Adrenal gland (tissue), 12 donors: ENCODE measurements around the gene SYNPO. TPM values are rescaled to one million over a fixed set of nuclear protein-coding genes. Genes with fewer than 3 reads are reported as not detected.

Experiments used
- polyA plus RNA-seq, 3 donors: library from polyadenylated mRNA; stranded (reverse); fragments of 200-250 nt in 2 of 3; fragments of 350-450 nt in 1 of 3; fragmentation: Illumina TruSeq in 1 of 3; extraction: RNeasy Lipid Tissue Mini Kit (QIAGEN cat#74804) in 1 of 3; gene quantifications; one replicate each; pipeline ENCODE4 v1.2.3, GENCODE V29; 2013 to 2014
- total RNA-seq, 9 donors: library from RNA; depleted of rRNA in 4 of 9; stranded (reverse); fragments of >200 nt in 4 of 9; fragments of 120-200 nt in 1 of 9; fragmentation: NEBNext Ultra II Directional in 1 of 9; extraction: Animal tissue kit (Norgen Biotek cat#: 25700) in 1 of 9; gene quantifications; one replicate each; pipeline versions ENCODE4 v1.1.0 to v1.2.4, GENCODE V29; 2013 to 2023
- donor health status: healthy with polysubstance abuse.
- donor health status: Bipolar disorder and iron deficiency.
- donor health status: DM: yes; HTN: yes; CAD: no.
- donor health status: DM: no; HTN: no; CAD: no.
- donor health status: DM: no; HTN: no; CAD: no.
- donor health status: DM: yes; HTN: yes; CAD: no.

Gene SYNPO
- total and polyA plus RNA-seq, 12 donors, result 10.0 to 293 (median 104) TPM

Other genes with a start within 250 kb of the SYNPO start
- 1,000 to 10,000 TPM in 6 of 9 donors, 100 to 1,000 TPM in 2, 10 to 100 TPM in 1; 71.4 to 3,185 (median 2,215) TPM for gene CD74, start 227.8 kb upstream of the SYNPO start, total RNA-seq
- 100 to 1,000 TPM; 719 to 852 (median 838) TPM for gene CD74, start 227.8 kb upstream of the SYNPO start, polyA plus RNA-seq
- 1,000 to 10,000 TPM; 1,380 to 3,506 (median 1,926) TPM for gene RPS14, start 190.9 kb upstream of the SYNPO start, total RNA-seq
- gene RPS14, start 190.9 kb upstream of the SYNPO start, polyA plus RNA-seq, result 1,000 to 10,000 TPM; 1,067 to 2,924 (median 1,712) TPM
- gene NDST1, start 132.5 kb upstream of the SYNPO start, total RNA-seq, result 100 to 1,000 TPM in 6 of 9 donors, 10 to 100 TPM in 3; 21.7 to 154 (median 102) TPM
- 10 to 100 TPM in 2 of 3 donors, 1 to 10 TPM in 1; 9.6 to 37.5 (median 21.1) TPM for gene NDST1, start 132.5 kb upstream of the SYNPO start, polyA plus RNA-seq
- gene MYOZ3, start 20.6 kb downstream of the SYNPO start, total RNA-seq, result 1 to 10 TPM in 1 of 9 donors, under 1 TPM in 7, not detected in 1; 0.12 to 1.9 (median 0.44) TPM
- gene MYOZ3, start 20.6 kb downstream of the SYNPO start, polyA plus RNA-seq, result 1 to 10 TPM in 1 of 3 donors, under 1 TPM in 2; 0.16 to 1.4 (median 0.51) TPM
- 10 to 100 TPM; 28.2 to 80.4 (median 37.4) TPM for gene RBM22, start 60.4 kb downstream of the SYNPO start, total RNA-seq
- 10 to 100 TPM; 30.4 to 43.7 (median 41.3) TPM for gene RBM22, start 60.4 kb downstream of the SYNPO start, polyA plus RNA-seq
- 100 to 1,000 TPM in 1 of 9 donors, 10 to 100 TPM in 8; 54.1 to 113 (median 85.6) TPM for gene DCTN4, start 118.4 kb downstream of the SYNPO start, total RNA-seq
- 10 to 100 TPM; 30.4 to 85.9 (median 32.7) TPM for gene DCTN4, start 118.4 kb downstream of the SYNPO start, polyA plus RNA-seq
- gene SMIM3, start 138.1 kb downstream of the SYNPO start, total RNA-seq, result 10 to 100 TPM; 12.3 to 57.4 (median 30.0) TPM
- 10 to 100 TPM; 22.1 to 25.7 (median 25.1) TPM for gene SMIM3, start 138.1 kb downstream of the SYNPO start, polyA plus RNA-seq
- gene IRGM, start 205.9 kb downstream of the SYNPO start, total RNA-seq, result under 1 TPM in 1 of 9 donors, not detected in 8; 0.25 TPM
- under 1 TPM in 1 of 3 donors, not detected in 2; 0.40 TPM for gene IRGM, start 205.9 kb downstream of the SYNPO start, polyA plus RNA-seq